ENCODE results near the gene TANC1.

GRCh38 chr2:159204381-159205144 is 236.1 kb downstream of the TANC1 start:
- TF ChIP-seq REST (IDR thresholded peaks at IDR 0.05) (no peak), CTCF (IDR thresholded peaks at IDR 0.05) (no peak), MAFK (IDR thresholded peaks at IDR 0.05; ENCODE audit: partially characterized antibody) (no peak)

Measured in A549 (cell line).